ENCODE data around the gene PCDH1.

Gene PCDH1

GRCh38 chr5:141845371-141845851, 32.8 kb downstream of the PCDH1 start:
- H3K27ac ChIP-seq = peak overlapping the region; percentile 31 to 48
- no peak for TF ChIP-seq CTCF (IDR thresholded peaks at IDR 0.05)
- no peaks in the 10 kb centered on the region for H3K27me3 ChIP-seq
- no peak overlapping the region for H3K4me3 ChIP-seq
- intact Hi-C loops (cut with DNase I; ENCODE audit: low total_unique reads) = no loop called here
- no peaks in the 10 kb centered on the region for H3K9me3 ChIP-seq
- H3K36me3 ChIP-seq = no peaks in the 10 kb centered on the region
- DNase-seq = no peak
- peaks cover 0 to 71% (median 54%) of the 10 kb centered on the region in 4 donors for H3K4me1 ChIP-seq

GRCh38 chr5:141844414-141845097, 33.7 kb downstream of the PCDH1 start:
- TF ChIP-seq CTCF (IDR thresholded peaks at IDR 0.05) = no peak
- peak overlapping the region; percentile 66 to 69 for H3K27ac ChIP-seq
- peaks cover 0 to 79% (median 60%) of the 10 kb centered on the region in 4 donors for H3K4me1 ChIP-seq
- H3K27me3 ChIP-seq = no peaks in the 10 kb centered on the region
- H3K9me3 ChIP-seq = no peaks in the 10 kb centered on the region
- DNase-seq = no peak
- intact Hi-C loops (cut with DNase I; ENCODE audit: low total_unique reads) = loop anchor here (5.0 kb wide), 1 partner anchor 33 kb away; the partner anchor contains the start of gene PCDH1
- H3K36me3 ChIP-seq = no peaks in the 10 kb centered on the region
- H3K4me3 ChIP-seq = no peak overlapping the region

- Histone ChIP-seq H3K27me3 (no peaks in the 10 kb centered on the region), H3K9me3 (no peaks in the 10 kb centered on the region)
- intact Hi-C loops (cut with DNase I; ENCODE audit: low total_unique reads) = loop anchor here (5.0 kb wide), 1 partner anchor 34 kb away; the partner anchor contains the start of gene PCDH1
Measured at GRCh38 chr5:141843156-141843927, 34.9 kb downstream of the PCDH1 start.

GRCh38 chr5:141841378-141842180, 36.6 kb downstream of the PCDH1 start:
- no peaks in the 10 kb centered on the region for H3K36me3 ChIP-seq
- DNase-seq = peak; percentile 28 to 77
- no peaks in the 10 kb centered on the region for H3K9me3 ChIP-seq
- H3K4me1 ChIP-seq = peaks cover 0 to 89% (median 64%) of the 10 kb centered on the region in 4 donors
- no peak overlapping the region for H3K4me3 ChIP-seq
- H3K27me3 ChIP-seq = no peaks in the 10 kb centered on the region
- intact Hi-C loops (cut with DNase I; ENCODE audit: low total_unique reads) = loop anchor here (5.0 kb wide), 1 partner anchor 36 kb away; the partner anchor contains the start of gene PCDH1
- H3K27ac ChIP-seq = peak overlapping the region; percentile 66 to 69
- no peak for TF ChIP-seq CTCF (IDR thresholded peaks at IDR 0.05)

More at GRCh38 chr5:141843156-141843927, 34.9 kb downstream of the PCDH1 start:
- TF ChIP-seq CTCF (IDR thresholded peaks at IDR 0.05) = no peak
- H3K4me3 ChIP-seq = no peak overlapping the region
- H3K27ac ChIP-seq = peak overlapping the region; percentile 66 to 69
- H3K4me1 ChIP-seq = peaks cover 0 to 78% (median 58%) of the 10 kb centered on the region in 4 donors
- DNase-seq = no peak
- H3K36me3 ChIP-seq = no peaks in the 10 kb centered on the region

DNA sequence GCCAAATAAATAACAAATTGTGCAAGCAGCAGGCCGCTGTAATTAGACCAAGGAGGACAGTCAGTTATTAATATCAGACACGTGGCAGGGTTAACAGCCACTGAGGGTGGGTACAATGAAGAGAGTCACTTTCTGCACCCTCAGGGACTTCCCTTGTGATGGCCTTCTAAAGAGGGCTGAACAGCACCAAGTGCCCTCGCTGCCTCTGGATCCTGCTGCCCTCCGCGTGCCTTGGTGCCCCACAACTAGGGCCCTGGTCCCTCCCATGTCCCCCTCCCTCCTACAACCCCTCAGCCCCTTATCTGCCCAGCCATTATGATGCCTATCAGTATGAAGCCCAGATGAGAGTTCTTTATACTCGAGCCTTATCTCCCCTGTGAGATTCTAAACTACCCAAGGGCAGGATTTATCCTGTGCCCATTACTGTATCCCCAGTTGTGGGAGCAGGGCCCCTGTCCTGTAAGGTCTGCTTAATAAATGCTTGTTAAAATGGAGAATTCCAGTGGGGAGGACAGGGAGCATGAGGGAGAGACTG, 37.3 kb downstream of the PCDH1 start:
- peaks cover 0 to 95% (median 67%) of the 10 kb centered on the region in 4 donors for H3K4me1 ChIP-seq
- no peak for DNase-seq

More for the DNA sequence above, 37.3 kb downstream of the PCDH1 start:
- H3K27ac ChIP-seq = peak overlapping the region; percentile 66 to 69
- intact Hi-C loops (cut with DNase I; ENCODE audit: low total_unique reads) = loop anchor here (5.0 kb wide), 1 partner anchor 36 kb away; the partner anchor contains the start of gene PCDH1
- no peak overlapping the region for H3K4me3 ChIP-seq
- TF ChIP-seq CTCF (IDR thresholded peaks at IDR 0.05) = no peak
- H3K36me3 ChIP-seq = no peaks in the 10 kb centered on the region
- H3K9me3 ChIP-seq = no peaks in the 10 kb centered on the region
- H3K27me3 ChIP-seq = no peaks in the 10 kb centered on the region
